Colon (tissue), 2 donors: Measurements from ENCODE around the gene LYPLAL1.

Source experiments
- FAIRE-seq: peaks from 2 replicates; lab custom pipeline; 2012; peaks lifted over from hg19 to GRCh38; lab: Jason Lieb, UNC
- donor health status: control.
- donor health status: control.

Gene LYPLAL1

DNA sequence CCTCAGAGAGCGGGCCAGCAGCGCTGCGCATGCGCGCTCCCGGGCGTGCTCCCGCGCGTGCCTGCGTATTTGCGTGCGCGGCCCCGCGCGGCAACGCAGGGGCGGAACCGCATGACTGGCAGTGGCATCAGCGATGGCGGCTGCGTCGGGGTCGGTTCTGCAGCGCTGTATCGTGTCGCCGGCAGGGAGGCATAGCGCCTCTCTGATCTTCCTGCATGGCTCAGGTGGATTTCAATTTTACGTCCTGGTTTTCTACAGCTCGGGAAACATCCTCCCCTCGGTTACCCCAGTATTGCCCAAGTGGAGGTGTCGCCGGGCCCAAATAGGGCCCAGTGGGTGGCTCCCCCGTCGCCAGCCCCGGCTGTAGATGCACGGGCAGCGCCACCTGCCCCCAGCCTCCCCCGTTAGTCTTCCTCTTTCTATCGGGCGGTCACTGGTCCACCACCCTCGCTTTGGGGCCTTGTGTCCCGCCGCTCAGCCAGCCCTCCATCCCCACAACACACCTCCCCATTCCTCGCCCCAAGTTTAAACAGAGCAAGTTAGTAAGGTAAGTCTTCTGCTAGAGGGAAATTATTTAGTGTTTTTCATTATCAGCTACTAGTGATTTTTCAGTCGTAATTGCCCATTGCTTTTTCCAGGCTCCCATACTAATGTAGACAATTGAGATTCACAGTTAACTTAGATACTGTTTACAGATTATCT is at the start of gene LYPLAL1:
TSS of gene LYPLAL1 (plus strand) at position 121 of the 702 bp plus-strand sequence. CDS start at position 134, 13 bp downstream.
- FAIRE-seq: no peak

DNA sequence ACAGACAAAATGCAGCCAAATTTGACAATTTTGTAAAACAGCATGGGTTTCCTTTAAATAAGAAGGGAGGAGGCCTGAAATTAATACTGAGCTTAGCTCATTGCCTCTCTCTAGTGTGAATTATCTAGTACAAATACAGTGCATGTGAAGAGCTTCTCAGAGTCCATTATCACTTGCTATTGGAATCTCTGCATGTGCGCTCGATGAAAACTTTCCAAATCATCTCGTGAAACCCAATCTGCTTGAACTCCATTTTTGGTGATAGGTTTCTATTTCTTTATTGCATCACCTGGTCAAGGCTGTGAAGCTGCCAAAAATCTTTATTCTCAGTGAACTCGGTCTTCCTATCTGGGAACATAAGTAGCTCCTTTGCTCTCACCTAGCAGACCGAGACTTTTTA is 49.5 kb upstream of the LYPLAL1 start:
- FAIRE-seq: no peak

GRCh38 chr1:219125342-219125741 is 48.3 kb upstream of the LYPLAL1 start:
- FAIRE-seq: no peak

DNA sequence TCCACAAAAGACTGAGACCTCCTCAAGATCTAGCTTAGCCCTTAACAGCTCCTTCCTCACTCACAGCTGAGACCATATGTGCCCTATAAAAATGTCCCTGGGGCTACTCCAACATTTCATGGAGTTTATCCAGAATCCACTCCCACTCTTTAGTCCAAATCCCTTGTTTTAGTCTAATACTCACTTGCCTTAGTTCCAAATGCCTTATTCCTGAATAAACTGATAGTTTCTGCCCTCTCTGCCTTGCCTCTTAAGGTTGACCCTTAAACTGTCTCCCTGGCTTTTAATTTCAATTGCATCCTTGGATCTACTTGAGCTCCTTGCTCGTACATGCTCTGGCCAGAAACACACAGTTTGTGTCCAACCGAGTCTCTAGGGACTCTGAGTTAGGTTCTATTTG is 47.3 kb upstream of the LYPLAL1 start:
- FAIRE-seq: no peak

- no peak for FAIRE-seq
Measured at GRCh38 chr1:219128957-219129356, 44.7 kb upstream of the LYPLAL1 start.

DNA sequence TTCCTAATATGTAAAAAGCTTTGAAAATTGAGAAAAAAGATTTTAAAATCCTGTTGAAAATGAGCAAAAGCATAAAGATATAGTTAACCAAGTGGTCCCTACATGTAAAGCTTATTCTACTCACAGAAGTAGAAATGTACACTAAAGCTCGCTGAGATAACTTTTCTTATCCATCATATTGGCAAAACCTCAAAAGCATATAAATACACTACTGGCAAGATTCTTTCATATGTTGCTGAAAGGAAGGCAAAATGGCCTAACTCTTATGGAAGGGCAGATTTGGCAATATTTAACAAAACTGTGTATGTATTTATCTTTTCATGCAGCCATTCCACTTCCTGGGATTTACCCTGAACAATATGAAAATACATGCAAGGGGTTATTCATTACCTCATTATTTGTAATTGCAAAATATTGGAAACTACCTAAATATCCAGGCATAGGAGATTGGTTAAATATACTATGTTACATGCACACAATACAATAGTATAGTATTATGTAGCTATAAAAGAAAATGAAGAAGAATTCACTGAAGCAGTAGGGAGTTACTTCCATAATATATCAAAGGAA is 43.2 kb upstream of the LYPLAL1 start:
- FAIRE-seq: no peak

- FAIRE-seq: no peak
Measured at GRCh38 chr1:219132939-219133338, 40.7 kb upstream of the LYPLAL1 start.

- FAIRE-seq: peak; percentile 5
Measured at GRCh38 chr1:219138747-219139146, 34.9 kb upstream of the LYPLAL1 start.

DNA sequence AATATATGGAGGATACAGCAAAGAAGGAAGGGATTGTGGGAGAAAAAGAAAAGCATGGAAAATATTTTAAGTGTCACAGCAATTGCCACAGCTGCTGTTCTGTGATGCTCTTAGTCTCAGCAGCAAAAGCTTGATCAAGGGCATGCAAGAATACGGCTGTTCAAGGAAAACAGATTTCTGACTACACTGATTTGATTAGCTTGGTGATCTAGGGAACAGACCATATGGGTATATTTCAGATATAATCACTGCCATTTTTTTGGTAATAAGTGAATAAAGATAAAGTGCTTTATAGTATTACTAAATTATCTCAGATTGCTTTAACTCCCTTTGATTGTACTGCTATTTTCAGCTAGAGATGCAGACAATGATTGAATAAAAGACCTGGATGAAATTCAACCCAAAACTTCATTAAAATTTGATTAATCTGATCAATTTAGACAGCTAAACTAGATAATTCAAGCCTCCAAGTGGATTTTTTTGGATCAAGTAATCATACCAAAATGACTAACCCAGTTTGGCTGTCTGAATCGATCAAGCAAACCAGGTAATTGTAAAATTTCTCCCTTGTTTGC is 33.3 kb upstream of the LYPLAL1 start:
- FAIRE-seq: no peak

DNA sequence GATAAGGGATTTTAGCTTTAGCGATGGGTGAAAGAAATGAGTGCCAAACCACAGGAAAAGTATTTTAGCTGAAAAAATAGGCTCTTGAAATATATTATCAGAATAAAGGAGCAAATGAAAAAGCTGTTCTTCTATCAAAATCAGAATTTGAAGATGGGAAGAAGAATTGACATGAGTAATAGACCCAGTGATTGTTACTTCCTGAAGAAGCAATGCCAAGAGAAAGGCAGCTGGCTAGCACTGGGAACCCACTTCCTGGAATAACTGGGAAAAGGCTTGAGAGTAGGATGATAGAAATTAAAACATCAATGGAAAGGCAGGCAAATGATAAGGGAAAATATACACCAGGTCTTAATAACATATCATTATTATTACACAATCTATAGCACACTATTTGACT is 29.9 kb upstream of the LYPLAL1 start:
- no peak for FAIRE-seq

DNA sequence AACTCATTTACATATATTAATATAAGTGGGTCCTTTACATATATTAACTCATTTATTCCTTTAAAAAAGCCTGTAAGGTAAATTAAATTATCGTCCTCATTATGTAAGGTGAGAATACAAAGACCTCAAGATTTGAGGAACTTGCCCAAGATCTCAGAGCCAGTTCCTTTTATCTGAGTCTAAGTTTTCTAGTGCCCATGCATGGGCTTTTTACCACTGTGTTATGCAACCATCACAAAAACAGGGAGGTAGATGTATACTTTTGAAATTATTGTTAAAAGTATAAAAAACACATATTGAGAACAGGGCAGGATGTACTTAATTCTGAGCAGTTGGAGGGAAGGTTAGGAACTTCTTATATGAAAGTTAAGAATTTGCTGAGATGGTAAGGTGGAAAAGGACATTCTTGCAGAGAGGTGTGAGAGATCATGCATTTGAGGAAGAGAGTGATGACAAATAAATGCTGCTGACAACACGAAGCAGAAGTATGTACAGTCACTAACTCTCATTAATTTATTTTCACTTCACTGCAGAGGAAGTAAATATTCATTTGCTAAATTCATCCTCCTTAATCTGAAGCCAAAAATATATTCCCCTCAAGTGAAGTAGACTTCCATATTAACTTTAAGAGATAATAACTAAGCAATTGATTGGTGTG is 28.9 kb upstream of the LYPLAL1 start:
- no peak for FAIRE-seq

DNA sequence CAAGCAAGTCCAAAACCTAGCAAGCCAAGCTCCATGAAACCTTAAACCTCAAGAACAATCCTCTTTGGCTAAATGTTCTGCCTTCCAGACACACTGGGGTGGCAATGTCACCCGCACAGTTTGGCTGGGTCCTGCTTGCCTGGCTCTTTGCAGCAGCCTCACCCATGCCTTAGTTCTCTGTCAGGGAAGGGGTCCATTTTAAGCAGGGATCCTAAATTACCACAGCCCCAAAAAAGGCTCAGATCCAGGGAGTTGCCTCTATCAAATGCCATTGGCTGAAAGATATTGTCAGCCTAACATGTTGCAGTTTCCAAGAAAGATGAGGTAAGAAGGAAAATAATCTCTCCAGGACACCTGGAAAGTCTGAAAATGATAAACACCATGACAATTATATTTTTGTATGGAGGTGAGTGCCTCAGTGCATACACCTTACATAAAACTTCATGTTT is 26.1 kb upstream of the LYPLAL1 start:
- no peak for FAIRE-seq

- FAIRE-seq: no peak
Measured at GRCh38 chr1:219149009-219149577, 24.6 kb upstream of the LYPLAL1 start.

DNA sequence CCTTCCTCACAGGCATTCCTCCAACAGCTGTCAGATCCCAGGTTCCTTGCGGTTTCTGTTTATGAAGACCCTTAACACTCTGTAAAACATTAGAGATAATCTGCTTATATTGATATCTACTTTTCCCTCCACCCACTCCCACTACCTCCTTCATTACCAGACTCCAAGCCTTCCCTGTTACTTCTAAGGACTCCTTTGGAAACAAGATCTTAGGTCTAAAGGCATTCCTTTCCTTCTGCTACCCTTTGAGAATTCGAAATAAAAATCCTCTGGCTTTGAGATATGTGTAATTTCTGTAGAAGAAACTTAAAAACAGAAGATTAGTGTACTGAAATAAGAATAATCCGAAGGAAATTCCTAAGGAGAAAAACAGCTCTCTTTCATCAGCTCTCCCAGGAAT is 23.7 kb upstream of the LYPLAL1 start:
- no peak for FAIRE-seq

- no peak for FAIRE-seq
Measured at GRCh38 chr1:219150913-219151312, 22.8 kb upstream of the LYPLAL1 start.

GRCh38 chr1:219151467-219151866 is 22.2 kb upstream of the LYPLAL1 start:
- FAIRE-seq: no peak

DNA sequence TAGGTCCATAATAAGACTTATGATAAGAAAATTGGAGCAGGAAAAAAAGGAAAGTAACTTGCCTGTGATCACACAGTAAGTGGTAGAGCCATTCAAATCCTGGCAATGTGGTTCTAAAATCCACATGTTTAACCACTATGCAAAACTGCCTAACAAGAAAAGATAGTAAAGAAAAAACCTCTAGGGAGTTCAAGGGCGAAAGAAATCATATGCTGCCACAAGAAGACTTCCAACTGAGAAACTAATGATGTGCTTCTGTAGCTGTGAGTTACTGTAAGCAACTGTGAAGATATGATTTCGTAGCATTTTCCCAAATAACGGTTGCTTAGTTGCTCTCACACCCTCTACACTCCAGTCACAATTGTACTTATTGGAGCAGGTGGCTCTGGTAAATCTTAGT is 20.9 kb upstream of the LYPLAL1 start:
- no peak for FAIRE-seq

- FAIRE-seq: no peak
Measured at GRCh38 chr1:219153723-219154122, 20.0 kb upstream of the LYPLAL1 start.

GRCh38 chr1:219155135-219155534 is 18.5 kb upstream of the LYPLAL1 start:
- FAIRE-seq: no peak

DNA sequence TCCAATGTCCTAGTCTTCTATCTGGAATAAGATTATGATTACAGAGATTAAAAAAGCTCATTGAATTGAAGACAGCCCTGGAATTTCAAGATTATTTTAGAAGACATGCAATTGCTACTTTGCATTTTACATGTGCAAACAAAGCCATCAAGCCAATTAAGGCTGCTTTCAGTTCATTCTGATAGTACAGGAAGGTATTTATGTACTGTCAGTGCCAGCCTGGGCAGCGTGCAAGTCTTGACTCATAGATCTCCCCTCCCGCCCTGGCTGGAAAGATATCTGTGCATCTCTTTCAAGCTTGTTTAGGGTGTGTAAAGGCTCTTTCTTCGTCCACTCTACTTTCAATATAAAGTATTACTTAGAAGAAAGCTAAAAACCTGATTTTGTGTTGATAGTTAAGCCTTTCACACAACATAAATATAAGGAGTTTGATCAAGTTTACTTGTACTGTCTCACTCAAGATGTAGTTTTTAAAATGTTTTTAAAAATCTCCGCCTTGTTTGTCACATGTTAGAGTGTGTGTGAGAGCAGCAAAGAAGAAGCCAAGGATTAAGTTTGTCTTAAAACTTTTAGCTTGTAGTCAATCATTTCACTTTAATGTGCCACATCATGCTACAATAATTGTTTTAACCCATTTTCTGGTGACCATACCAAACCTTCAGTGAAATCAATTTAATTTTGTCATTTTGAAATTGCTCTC is 13.6 kb upstream of the LYPLAL1 start:
- no peak for FAIRE-seq

DNA sequence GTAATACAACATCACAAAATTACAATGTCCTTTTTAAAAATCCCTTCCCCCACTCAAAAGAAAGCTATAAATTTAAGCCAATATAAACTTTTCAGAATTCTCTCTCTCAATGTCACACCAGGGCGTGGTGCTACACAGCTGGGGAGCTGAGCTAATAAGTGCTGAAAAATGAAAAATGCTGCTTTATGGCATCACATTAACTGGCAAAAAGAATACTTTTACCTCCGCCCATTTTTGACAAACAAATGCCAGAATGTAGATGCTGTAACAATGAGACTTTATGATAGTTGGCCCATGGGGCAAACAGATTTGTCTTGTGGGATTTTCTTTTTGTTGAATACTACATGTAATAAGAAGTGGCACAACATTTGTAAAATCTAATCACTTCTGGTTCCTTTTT is 12.7 kb upstream of the LYPLAL1 start:
- FAIRE-seq: no peak

- no peak for FAIRE-seq
Measured at GRCh38 chr1:219161371-219161770, 12.3 kb upstream of the LYPLAL1 start.
